ENCODE measurements around the gene CDH7. TPM values are rescaled to one million over a fixed set of nuclear protein-coding genes. Genes with fewer than 3 reads are reported as not detected.

The CDH7 gene, protein sequence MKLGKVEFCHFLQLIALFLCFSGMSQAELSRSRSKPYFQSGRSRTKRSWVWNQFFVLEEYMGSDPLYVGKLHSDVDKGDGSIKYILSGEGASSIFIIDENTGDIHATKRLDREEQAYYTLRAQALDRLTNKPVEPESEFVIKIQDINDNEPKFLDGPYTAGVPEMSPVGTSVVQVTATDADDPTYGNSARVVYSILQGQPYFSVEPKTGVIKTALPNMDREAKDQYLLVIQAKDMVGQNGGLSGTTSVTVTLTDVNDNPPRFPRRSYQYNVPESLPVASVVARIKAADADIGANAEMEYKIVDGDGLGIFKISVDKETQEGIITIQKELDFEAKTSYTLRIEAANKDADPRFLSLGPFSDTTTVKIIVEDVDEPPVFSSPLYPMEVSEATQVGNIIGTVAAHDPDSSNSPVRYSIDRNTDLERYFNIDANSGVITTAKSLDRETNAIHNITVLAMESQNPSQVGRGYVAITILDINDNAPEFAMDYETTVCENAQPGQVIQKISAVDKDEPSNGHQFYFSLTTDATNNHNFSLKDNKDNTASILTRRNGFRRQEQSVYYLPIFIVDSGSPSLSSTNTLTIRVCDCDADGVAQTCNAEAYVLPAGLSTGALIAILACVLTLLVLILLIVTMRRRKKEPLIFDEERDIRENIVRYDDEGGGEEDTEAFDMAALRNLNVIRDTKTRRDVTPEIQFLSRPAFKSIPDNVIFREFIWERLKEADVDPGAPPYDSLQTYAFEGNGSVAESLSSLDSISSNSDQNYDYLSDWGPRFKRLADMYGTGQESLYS
- total RNA-seq = not detected
- polyA plus RNA-seq (2013, experiment 1 of 2) = 0.05 TPM
- 0.03 TPM for polyA plus RNA-seq (2013, experiment 2 of 2)
- 0 to 0.32 (median 0) reads per million in 172 experiments for total RNA-seq

DNA sequence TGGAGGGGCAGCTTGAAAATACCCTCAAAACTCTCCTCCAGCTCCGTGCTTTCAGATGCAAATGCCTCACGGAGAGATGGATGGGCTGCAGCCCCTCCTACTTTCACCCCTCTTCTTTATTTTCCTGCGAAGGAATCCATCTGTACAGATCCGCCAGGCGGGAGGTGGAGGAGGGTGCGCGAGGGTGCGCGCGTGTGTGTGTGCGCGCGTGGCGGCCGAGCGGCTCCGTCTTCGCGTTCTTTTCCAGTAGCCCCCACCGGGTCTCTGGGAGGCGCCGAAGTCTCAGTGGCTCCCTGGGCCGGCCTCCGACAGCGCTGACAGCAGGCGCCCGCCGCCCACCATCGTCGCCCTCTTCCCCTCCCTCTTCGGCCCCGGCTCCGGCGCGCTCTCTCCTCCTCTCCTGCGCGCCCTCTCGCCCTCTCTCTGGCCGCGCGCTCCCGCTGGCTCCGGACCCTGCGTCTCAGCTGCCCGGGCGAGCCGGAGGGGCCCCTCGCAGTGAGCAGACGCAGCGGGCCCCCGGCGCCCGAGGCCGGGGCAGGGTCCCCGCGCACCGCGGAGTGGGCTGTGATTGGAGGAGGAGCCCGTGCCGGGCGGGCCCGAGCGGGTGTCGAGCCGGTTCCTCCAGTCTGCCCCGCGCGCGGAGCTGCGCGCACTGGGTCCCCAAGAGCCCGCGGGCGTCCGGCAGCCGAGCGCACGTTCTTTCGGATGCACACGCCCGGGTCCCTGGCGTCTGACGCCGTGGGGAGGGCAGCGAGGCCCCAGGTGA is at the start of gene CDH7:
Gene CDH7 (plus strand): TSS at position 624 of the 766 bp plus-strand sequence. CDS start 11,831 bp downstream, outside the sequence.
- no peak within 1 kb of the TSS for H3K4me3 Mint-ChIP-seq
- H3K36me3 ChIP-seq (ENCODE audit: insufficient read depth, low read length) = no peaks in the 10 kb centered on the region
- CTCF ChIA-PET = no interaction called here
- H3K27ac Mint-ChIP-seq = no peak within 1 kb of the TSS
- H3K27ac ChIP-seq (ENCODE audit: low read depth in 1 of 2, low read length in 2 of 2) = no peak within 1 kb of the TSS
- POLR2A ChIA-PET = no interaction called here
- H3K9me3 ChIP-seq (ENCODE audit: control insufficient read depth in 1 of 2, insufficient read depth in 1 of 2, low read length in 2 of 2) = peaks cover 0 to 23% of the 10 kb centered on the region in 2 experiments
- H3K4me1 Mint-ChIP-seq (ENCODE audit: low read depth) = no peaks in the 10 kb centered on the region
- peaks cover 10 to 14% of the 10 kb centered on the region in 2 experiments for H3K27me3 ChIP-seq (ENCODE audit: control insufficient read depth in 1 of 2, insufficient read depth in 2 of 2, low read length in 2 of 2)
- TF ChIP-seq, protein P1, sequence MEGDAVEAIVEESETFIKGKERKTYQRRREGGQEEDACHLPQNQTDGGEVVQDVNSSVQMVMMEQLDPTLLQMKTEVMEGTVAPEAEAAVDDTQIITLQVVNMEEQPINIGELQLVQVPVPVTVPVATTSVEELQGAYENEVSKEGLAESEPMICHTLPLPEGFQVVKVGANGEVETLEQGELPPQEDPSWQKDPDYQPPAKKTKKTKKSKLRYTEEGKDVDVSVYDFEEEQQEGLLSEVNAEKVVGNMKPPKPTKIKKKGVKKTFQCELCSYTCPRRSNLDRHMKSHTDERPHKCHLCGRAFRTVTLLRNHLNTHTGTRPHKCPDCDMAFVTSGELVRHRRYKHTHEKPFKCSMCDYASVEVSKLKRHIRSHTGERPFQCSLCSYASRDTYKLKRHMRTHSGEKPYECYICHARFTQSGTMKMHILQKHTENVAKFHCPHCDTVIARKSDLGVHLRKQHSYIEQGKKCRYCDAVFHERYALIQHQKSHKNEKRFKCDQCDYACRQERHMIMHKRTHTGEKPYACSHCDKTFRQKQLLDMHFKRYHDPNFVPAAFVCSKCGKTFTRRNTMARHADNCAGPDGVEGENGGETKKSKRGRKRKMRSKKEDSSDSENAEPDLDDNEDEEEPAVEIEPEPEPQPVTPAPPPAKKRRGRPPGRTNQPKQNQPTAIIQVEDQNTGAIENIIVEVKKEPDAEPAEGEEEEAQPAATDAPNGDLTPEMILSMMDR (IDR thresholded peaks at IDR 0.05) = no peak
- intact Hi-C loops (cut with DNase I, micrococcal nuclease) = no loop called here
- no peaks in the 10 kb centered on the region for H3K4me1 ChIP-seq (ENCODE audit: insufficient read depth, low read length)
- DNase-seq = no peak
- H3K9me3 Mint-ChIP-seq = peaks cover 8% of the 10 kb centered on the region
- peaks cover 24% of the 10 kb centered on the region for H3K27me3 Mint-ChIP-seq
- ATAC-seq (ENCODE audit: poor library complexity) = no peak
- no peaks in the 10 kb centered on the region for H3K36me3 Mint-ChIP-seq (ENCODE audit: low read depth)
- no peak within 1 kb of the TSS for H3K4me3 ChIP-seq (ENCODE audit: low read length)

DNA sequence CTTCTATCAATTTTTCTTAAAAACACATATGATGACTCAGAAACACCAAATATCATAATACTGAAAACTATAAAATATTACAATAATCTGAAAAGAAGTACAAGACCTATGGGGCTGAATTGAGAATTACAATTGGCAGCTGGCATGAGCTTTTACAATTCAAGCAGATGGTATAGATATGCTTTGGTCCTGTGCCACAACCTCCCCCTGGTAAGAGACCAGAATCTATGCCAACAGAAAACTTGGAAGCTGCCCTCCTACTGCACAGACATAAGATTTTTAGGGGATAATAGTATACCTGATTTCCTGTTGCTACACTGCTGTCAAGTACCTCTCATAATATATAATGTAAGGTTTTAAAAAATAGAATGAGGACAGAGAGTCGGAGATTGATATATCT is 46.8 kb upstream of the CDH7 start:
- CTCF ChIA-PET = no interaction called here

DNA sequence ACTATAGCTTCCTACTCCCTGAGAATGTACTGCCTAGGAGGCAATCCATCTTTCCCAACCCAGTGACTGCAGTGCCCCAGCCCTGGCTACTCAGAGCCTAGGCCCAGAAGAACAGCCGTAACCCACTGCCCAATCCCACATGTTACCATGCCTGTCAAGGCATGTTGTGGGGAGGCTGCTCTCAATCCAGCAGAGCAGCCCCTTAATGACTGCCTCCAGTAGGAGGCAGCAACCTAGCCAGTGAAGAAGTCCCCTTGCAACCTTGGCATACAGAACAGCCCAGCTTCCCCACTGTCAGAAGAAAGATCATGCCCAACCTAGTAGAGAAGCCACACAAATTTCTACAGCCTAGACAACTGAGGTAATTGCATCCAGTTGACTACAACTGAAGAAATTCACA is 44.2 kb upstream of the CDH7 start:
- no peak overlapping the region for H3K27ac ChIP-seq (ENCODE audit: low read depth in 1 of 2, low read length in 2 of 2)
- no peak overlapping the region for H3K4me3 ChIP-seq (ENCODE audit: low read length)
- intact Hi-C loops (cut with DNase I, micrococcal nuclease) = no loop called here
- Mint-ChIP-seq H3K9me3 (peaks cover 12% of the 10 kb centered on the region), H3K4me1 (ENCODE audit: low read depth) (no peaks in the 10 kb centered on the region), H3K27ac (no peak overlapping the region), H3K4me3 (no peak overlapping the region), H3K36me3 (ENCODE audit: low read depth) (no peaks in the 10 kb centered on the region), H3K27me3 (no peaks in the 10 kb centered on the region)
- TF ChIP-seq, protein P1 (IDR thresholded peaks at IDR 0.05) = no peak
- no peaks in the 10 kb centered on the region for H3K27me3 ChIP-seq (ENCODE audit: control insufficient read depth in 1 of 2, insufficient read depth in 2 of 2, low read length in 2 of 2)
- no peaks in the 10 kb centered on the region for H3K4me1 ChIP-seq (ENCODE audit: insufficient read depth, low read length)
- POLR2A ChIA-PET = no interaction called here
- H3K9me3 ChIP-seq (ENCODE audit: control insufficient read depth in 1 of 2, insufficient read depth in 1 of 2, low read length in 2 of 2) = peaks cover 0 to 7% of the 10 kb centered on the region in 2 experiments
- ATAC-seq (ENCODE audit: poor library complexity) (no peak), DNase-seq (no peak)
- H3K36me3 ChIP-seq (ENCODE audit: insufficient read depth, low read length) = no peaks in the 10 kb centered on the region
- CTCF ChIA-PET = no interaction called here

More for the DNA sequence above, 46.8 kb upstream of the CDH7 start:
- no peak for DNase-seq
- no peak overlapping the region for H3K27ac ChIP-seq (ENCODE audit: low read depth in 1 of 2, low read length in 2 of 2)
- no peak for ATAC-seq (ENCODE audit: poor library complexity)
- no peak overlapping the region for H3K4me3 ChIP-seq (ENCODE audit: low read length)
- no peak overlapping the region for H3K4me3 Mint-ChIP-seq
- no peaks in the 10 kb centered on the region for H3K4me1 ChIP-seq (ENCODE audit: insufficient read depth, low read length)
- peaks cover 0 to 2% of the 10 kb centered on the region in 2 experiments for H3K9me3 ChIP-seq (ENCODE audit: control insufficient read depth in 1 of 2, insufficient read depth in 1 of 2, low read length in 2 of 2)
- H3K4me1 Mint-ChIP-seq (ENCODE audit: low read depth) = no peaks in the 10 kb centered on the region
- TF ChIP-seq, protein P1 (IDR thresholded peaks at IDR 0.05) = no peak
- H3K9me3 Mint-ChIP-seq = peaks cover 8% of the 10 kb centered on the region
- no peaks in the 10 kb centered on the region for H3K27me3 Mint-ChIP-seq
- no peaks in the 10 kb centered on the region for H3K27me3 ChIP-seq (ENCODE audit: control insufficient read depth in 1 of 2, insufficient read depth in 2 of 2, low read length in 2 of 2)
- POLR2A ChIA-PET = no interaction called here
- intact Hi-C loops (cut with DNase I, micrococcal nuclease) = no loop called here
- no peaks in the 10 kb centered on the region for H3K36me3 ChIP-seq (ENCODE audit: insufficient read depth, low read length)
- no peak overlapping the region for H3K27ac Mint-ChIP-seq
- no peaks in the 10 kb centered on the region for H3K36me3 Mint-ChIP-seq (ENCODE audit: low read depth)
